ENCODE measurements around the gene PEA15.

DNA sequence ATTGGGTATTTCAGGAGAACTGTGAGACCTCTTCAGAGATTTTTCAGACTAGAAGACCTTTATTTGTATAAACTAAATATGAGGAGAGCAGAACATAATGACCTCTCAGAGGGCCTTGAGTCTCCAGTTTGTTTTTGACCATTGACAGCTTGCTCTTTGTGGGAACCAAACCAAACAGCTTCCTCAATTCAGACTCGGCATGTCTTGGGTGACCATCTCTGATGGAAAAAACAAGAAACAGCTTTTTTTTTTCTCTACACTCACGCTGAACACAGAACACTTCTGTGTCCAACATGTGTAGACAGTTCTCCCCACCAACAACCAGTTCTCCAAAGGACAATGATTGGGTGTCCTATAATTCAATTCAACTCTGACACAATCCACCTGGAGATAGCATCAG lies 42.3 kb upstream of the PEA15 start:
- TF ChIP-seq, protein P1, sequence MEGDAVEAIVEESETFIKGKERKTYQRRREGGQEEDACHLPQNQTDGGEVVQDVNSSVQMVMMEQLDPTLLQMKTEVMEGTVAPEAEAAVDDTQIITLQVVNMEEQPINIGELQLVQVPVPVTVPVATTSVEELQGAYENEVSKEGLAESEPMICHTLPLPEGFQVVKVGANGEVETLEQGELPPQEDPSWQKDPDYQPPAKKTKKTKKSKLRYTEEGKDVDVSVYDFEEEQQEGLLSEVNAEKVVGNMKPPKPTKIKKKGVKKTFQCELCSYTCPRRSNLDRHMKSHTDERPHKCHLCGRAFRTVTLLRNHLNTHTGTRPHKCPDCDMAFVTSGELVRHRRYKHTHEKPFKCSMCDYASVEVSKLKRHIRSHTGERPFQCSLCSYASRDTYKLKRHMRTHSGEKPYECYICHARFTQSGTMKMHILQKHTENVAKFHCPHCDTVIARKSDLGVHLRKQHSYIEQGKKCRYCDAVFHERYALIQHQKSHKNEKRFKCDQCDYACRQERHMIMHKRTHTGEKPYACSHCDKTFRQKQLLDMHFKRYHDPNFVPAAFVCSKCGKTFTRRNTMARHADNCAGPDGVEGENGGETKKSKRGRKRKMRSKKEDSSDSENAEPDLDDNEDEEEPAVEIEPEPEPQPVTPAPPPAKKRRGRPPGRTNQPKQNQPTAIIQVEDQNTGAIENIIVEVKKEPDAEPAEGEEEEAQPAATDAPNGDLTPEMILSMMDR (IDR thresholded peaks at IDR 0.05) = no peak
- TF ChIP-seq ZFX (IDR thresholded peaks at IDR 0.05; ENCODE audit: borderline replicate concordance) = no peak
